NCI-H146 treated with DMSO at 0.1 percent for 48 hours (cell line): ENCODE measurements around the gene C1QTNF5.
"Not testable (repeated sequence)": the region's sequence is repeated elsewhere in the genome, so short reads cannot be mapped to it uniquely, and the experiment has no call there.

Experiments
- DNase-seq: peaks from one replicate; lab custom pipeline; 2025; ENCODE audit not compliant: unreplicated experiment; lab: John Stamatoyannopoulos, UW

Gene C1QTNF5

GRCh38 chr11:119340335-119341221, at the start of gene C1QTNF5:
TSS of gene C1QTNF5 (minus strand) at chr11:119340883. CDS start at chr11:119340397, 486 bp downstream.
- DNase-seq: no peak

GRCh38 chr11:119389611-119390254, 49.0 kb upstream of the C1QTNF5 start:
- peak; percentile 73 for DNase-seq

GRCh38 chr11:119388103-119388502, 47.4 kb upstream of the C1QTNF5 start:
- DNase-seq: no peak

- no peak for DNase-seq
Observed at GRCh38 chr11:119384332-119384731, 43.6 kb upstream of the C1QTNF5 start.

GRCh38 chr11:119382513-119382912, 41.8 kb upstream of the C1QTNF5 start:
- not testable (repeated sequence) for DNase-seq

GRCh38 chr11:119382101-119382500, 41.4 kb upstream of the C1QTNF5 start:
- no peak for DNase-seq

- DNase-seq: peak; percentile 94
Observed at GRCh38 chr11:119381181-119381988, 40.7 kb upstream of the C1QTNF5 start, which contains the start of gene USP2. TSS of gene USP2 (minus strand) at chr11:119381690. CDS start at chr11:119373480, 8,210 bp downstream.

- no peak for DNase-seq
Observed at GRCh38 chr11:119380827-119381180, 40.1 kb upstream of the C1QTNF5 start.

- DNase-seq: no peak
Observed at GRCh38 chr11:119380160-119380826, 39.6 kb upstream of the C1QTNF5 start.

- DNase-seq: no peak
Observed at GRCh38 chr11:119378851-119379465, 38.3 kb upstream of the C1QTNF5 start.

- no peak for DNase-seq
Observed at GRCh38 chr11:119377961-119378667, 37.4 kb upstream of the C1QTNF5 start.

GRCh38 chr11:119377112-119377901, 36.6 kb upstream of the C1QTNF5 start:
- DNase-seq: no peak

GRCh38 chr11:119376197-119376847, 35.6 kb upstream of the C1QTNF5 start:
- peak; percentile 94 for DNase-seq

GRCh38 chr11:119375337-119376196, 34.9 kb upstream of the C1QTNF5 start:
- DNase-seq: no peak

GRCh38 chr11:119374632-119375336, 34.1 kb upstream of the C1QTNF5 start:
- DNase-seq: no peak

GRCh38 chr11:119373921-119374631, 33.4 kb upstream of the C1QTNF5 start:
- DNase-seq: peak; percentile 72
